ENCODE measurements around the gene WDR19. TPM values are rescaled to one million over a fixed set of nuclear protein-coding genes. Genes with fewer than 3 reads are reported as not detected.

The WDR19 gene
- total and polyA plus RNA-seq, 2 of the 4 experiments (the other 2 are of a cell fraction): 16.0 to 22.6 TPM

GRCh38 chr4:39233783-39234182 is 51.5 kb downstream of the WDR19 start:
- H3K9me1 ChIP-seq (ENCODE audit: insufficient read depth, low read length): no peaks in the 10 kb centered on the region; the same call in 1 of the 2 replicates
- H2BK120ac ChIP-seq (ENCODE audit: low read depth, low read length): no peak overlapping the region
- intact Hi-C loops (cut with micrococcal nuclease) (no loop called here), dilution Hi-C loops (cut with HindIII; ENCODE audit: low sequenced_read_pairs, unreplicated experiment) (no loop called here), in situ Hi-C loops (cut with MboI; ENCODE audit: low sequenced_read_pairs) (no loop called here)
- no peak overlapping the region for H2AK5ac ChIP-seq (ENCODE audit: low read depth, low read length)
- no peak overlapping the region for H3K4me3 ChIP-seq (ENCODE audit: insufficient read depth, low read depth, low read length)
- ATAC-seq (ENCODE audit: low read depth) (no peak), DNase-seq (no peak)
- no peaks in the 10 kb centered on the region for H3K79me1 ChIP-seq (ENCODE audit: low read depth in 1 of 2, low read length in 2 of 2)
- no peak overlapping the region for H4K91ac ChIP-seq (ENCODE audit: insufficient read depth, low read depth, low read length)
- CTCF ChIA-PET: interaction anchor here (0.8 kb wide), 1 partner anchor 15 kb away, joined by 3 read pairs; no protein-coding TSS in a partner anchor
- no peak overlapping the region for H3K27ac ChIP-seq (ENCODE audit: insufficient read depth, low read length)
- H2BK5ac ChIP-seq (ENCODE audit: low read depth, low read length, poor library complexity, severe bottlenecking): no peak overlapping the region
- TF ChIP-seq BHLHE40 (IDR thresholded peaks at IDR 0.05; ENCODE audit: low read depth, low read length): no peak
- TF ChIP-seq CHD1 (IDR thresholded peaks at IDR 0.05; ENCODE audit: low read depth, low read length): no peak
- no peak for TF ChIP-seq MAZ (IDR thresholded peaks at IDR 0.05; ENCODE audit: borderline replicate concordance, low read depth, low read length)
- TF ChIP-seq POLR2A (IDR thresholded peaks at IDR 0.05; ENCODE audit: low read depth, low read length): no peak
- no peak for TF ChIP-seq SMC3 (IDR thresholded peaks at IDR 0.05; ENCODE audit: low read depth, low read length)
- no peak for TF ChIP-seq RAD21 (IDR thresholded peaks at IDR 0.05; ENCODE audit: low read length)
- no peak for TF ChIP-seq RCOR1 (IDR thresholded peaks at IDR 0.05; ENCODE audit: insufficient replicate concordance, low read length)
- TF ChIP-seq CEBPB (IDR thresholded peaks at IDR 0.05; ENCODE audit: low read depth, low read length): no peak
- TF ChIP-seq NFE2L2 (IDR thresholded peaks at IDR 0.05; ENCODE audit: low read depth, low read length): no peak
- TF ChIP-seq RFX5 (IDR thresholded peaks at IDR 0.05; ENCODE audit: low read depth, low read length): no peak
- no peak for TF ChIP-seq FOS (IDR thresholded peaks at IDR 0.05; ENCODE audit: low read depth, low read length)
- TF ChIP-seq USF2 (IDR thresholded peaks at IDR 0.05; ENCODE audit: low read depth, low read length): no peak
- no peak for TF ChIP-seq MAFK (IDR thresholded peaks at IDR 0.05; ENCODE audit: low read depth, low read length)
- TF ChIP-seq ELK1 (IDR thresholded peaks at IDR 0.05; ENCODE audit: borderline replicate concordance, low read depth, low read length): no peak
- no peak for TF ChIP-seq CTCF (conservative IDR thresholded peaks at IDR 0.05; ENCODE audit: low read depth, low read length)
- no peak for TF ChIP-seq MXI1 (IDR thresholded peaks at IDR 0.05; ENCODE audit: borderline replicate concordance, low read depth, low read length)
- no peak overlapping the region for H4K5ac ChIP-seq (ENCODE audit: low read depth, low read length)
- no peaks in the 10 kb centered on the region for H3K27me3 ChIP-seq (ENCODE audit: control insufficient read depth, insufficient read depth, low read length)
- no peaks in the 10 kb centered on the region for H4K20me1 ChIP-seq (ENCODE audit: insufficient read depth, low read length)
- H3K18ac ChIP-seq (ENCODE audit: low read depth, low read length): no peak overlapping the region
- no peak overlapping the region for H2BK15ac ChIP-seq (ENCODE audit: low read depth, low read length)
- H3K36me3 ChIP-seq (ENCODE audit: control insufficient read depth, insufficient read depth, low read length): peaks cover 3% of the 10 kb centered on the region; the same call in 1 of the 2 replicates
- H3K4ac ChIP-seq (ENCODE audit: low read depth, low read length): no peak overlapping the region
- no peak overlapping the region for H3K56ac ChIP-seq (ENCODE audit: extremely low read depth, insufficient read depth, low read length)
- no peaks in the 10 kb centered on the region for H3K4me1 ChIP-seq (ENCODE audit: control insufficient read depth, insufficient read depth, low read length)
- no peak overlapping the region for H3K9ac ChIP-seq (ENCODE audit: low read depth, low read length)
- POLR2A ChIA-PET (ENCODE audit: unreplicated experiment): no interaction called here
- H3K23ac ChIP-seq (ENCODE audit: low read depth, low read length): no peak overlapping the region
- no peak overlapping the region for H2AK9ac ChIP-seq (replicated peaks; ENCODE audit: low read depth, low read length, poor library complexity)
- H2BK20ac ChIP-seq (ENCODE audit: low read depth, low read length): no peak overlapping the region
- no peak overlapping the region for H4K8ac ChIP-seq (ENCODE audit: low read depth in 2 of 2, low read length in 2 of 2)
- no peaks in the 10 kb centered on the region for H3K9me3 ChIP-seq (ENCODE audit: control insufficient read depth, insufficient read depth, low read length)
- H3K14ac ChIP-seq (replicated peaks; ENCODE audit: low read depth, low read length): no peak overlapping the region
- no TSS peak for BruUV-seq (replicated peaks)
- no peak overlapping the region for H3K4me2 ChIP-seq (ENCODE audit: low read depth, low read length)
- no peak overlapping the region for H2AFZ ChIP-seq (replicated peaks; ENCODE audit: low read length, poor library complexity)
- WGBS, 2 experiments (ENCODE audit: extremely low coverage in 2 of 2, insufficient read length in 1 of 2): no CpG with 5 or more reads among the region's 1 CpG

Measured in IMR-90 (cell line).